ENCODE data around the gene KLHL6. TPM values are rescaled to one million over a fixed set of nuclear protein-coding genes. Genes with fewer than 3 reads are reported as not detected.

The KLHL6 gene
- total and polyA plus RNA-seq, 2 of the 8 experiments (the other 6 are each of a cell fraction or from before 2014, with no cell fraction given) = 0.05 TPM; not detected in 1

- TF ChIP-seq, protein P1, sequence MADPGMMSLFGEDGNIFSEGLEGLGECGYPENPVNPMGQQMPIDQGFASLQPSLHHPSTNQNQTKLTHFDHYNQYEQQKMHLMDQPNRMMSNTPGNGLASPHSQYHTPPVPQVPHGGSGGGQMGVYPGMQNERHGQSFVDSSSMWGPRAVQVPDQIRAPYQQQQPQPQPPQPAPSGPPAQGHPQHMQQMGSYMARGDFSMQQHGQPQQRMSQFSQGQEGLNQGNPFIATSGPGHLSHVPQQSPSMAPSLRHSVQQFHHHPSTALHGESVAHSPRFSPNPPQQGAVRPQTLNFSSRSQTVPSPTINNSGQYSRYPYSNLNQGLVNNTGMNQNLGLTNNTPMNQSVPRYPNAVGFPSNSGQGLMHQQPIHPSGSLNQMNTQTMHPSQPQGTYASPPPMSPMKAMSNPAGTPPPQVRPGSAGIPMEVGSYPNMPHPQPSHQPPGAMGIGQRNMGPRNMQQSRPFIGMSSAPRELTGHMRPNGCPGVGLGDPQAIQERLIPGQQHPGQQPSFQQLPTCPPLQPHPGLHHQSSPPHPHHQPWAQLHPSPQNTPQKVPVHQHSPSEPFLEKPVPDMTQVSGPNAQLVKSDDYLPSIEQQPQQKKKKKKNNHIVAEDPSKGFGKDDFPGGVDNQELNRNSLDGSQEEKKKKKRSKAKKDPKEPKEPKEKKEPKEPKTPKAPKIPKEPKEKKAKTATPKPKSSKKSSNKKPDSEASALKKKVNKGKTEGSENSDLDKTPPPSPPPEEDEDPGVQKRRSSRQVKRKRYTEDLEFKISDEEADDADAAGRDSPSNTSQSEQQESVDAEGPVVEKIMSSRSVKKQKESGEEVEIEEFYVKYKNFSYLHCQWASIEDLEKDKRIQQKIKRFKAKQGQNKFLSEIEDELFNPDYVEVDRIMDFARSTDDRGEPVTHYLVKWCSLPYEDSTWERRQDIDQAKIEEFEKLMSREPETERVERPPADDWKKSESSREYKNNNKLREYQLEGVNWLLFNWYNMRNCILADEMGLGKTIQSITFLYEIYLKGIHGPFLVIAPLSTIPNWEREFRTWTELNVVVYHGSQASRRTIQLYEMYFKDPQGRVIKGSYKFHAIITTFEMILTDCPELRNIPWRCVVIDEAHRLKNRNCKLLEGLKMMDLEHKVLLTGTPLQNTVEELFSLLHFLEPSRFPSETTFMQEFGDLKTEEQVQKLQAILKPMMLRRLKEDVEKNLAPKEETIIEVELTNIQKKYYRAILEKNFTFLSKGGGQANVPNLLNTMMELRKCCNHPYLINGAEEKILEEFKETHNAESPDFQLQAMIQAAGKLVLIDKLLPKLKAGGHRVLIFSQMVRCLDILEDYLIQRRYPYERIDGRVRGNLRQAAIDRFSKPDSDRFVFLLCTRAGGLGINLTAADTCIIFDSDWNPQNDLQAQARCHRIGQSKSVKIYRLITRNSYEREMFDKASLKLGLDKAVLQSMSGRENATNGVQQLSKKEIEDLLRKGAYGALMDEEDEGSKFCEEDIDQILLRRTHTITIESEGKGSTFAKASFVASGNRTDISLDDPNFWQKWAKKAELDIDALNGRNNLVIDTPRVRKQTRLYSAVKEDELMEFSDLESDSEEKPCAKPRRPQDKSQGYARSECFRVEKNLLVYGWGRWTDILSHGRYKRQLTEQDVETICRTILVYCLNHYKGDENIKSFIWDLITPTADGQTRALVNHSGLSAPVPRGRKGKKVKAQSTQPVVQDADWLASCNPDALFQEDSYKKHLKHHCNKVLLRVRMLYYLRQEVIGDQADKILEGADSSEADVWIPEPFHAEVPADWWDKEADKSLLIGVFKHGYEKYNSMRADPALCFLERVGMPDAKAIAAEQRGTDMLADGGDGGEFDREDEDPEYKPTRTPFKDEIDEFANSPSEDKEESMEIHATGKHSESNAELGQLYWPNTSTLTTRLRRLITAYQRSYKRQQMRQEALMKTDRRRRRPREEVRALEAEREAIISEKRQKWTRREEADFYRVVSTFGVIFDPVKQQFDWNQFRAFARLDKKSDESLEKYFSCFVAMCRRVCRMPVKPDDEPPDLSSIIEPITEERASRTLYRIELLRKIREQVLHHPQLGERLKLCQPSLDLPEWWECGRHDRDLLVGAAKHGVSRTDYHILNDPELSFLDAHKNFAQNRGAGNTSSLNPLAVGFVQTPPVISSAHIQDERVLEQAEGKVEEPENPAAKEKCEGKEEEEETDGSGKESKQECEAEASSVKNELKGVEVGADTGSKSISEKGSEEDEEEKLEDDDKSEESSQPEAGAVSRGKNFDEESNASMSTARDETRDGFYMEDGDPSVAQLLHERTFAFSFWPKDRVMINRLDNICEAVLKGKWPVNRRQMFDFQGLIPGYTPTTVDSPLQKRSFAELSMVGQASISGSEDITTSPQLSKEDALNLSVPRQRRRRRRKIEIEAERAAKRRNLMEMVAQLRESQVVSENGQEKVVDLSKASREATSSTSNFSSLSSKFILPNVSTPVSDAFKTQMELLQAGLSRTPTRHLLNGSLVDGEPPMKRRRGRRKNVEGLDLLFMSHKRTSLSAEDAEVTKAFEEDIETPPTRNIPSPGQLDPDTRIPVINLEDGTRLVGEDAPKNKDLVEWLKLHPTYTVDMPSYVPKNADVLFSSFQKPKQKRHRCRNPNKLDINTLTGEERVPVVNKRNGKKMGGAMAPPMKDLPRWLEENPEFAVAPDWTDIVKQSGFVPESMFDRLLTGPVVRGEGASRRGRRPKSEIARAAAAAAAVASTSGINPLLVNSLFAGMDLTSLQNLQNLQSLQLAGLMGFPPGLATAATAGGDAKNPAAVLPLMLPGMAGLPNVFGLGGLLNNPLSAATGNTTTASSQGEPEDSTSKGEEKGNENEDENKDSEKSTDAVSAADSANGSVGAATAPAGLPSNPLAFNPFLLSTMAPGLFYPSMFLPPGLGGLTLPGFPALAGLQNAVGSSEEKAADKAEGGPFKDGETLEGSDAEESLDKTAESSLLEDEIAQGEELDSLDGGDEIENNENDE (IDR thresholded peaks at IDR 0.05; ENCODE audit: insufficient replicate concordance, low read length) = no peak
Measured at GRCh38 chr3:183551930-183552329, 3.6 kb downstream of the KLHL6 start (continued).
